T-helper 17 cell (primary cell): ENCODE results near the gene SEMA5A. TPM values are rescaled to one million over a fixed set of nuclear protein-coding genes. Genes with fewer than 3 reads are reported as not detected.

ENCODE experiments used
- ATAC-seq: fragments of 150-1000 bp; cut with Tn5 transposase; 2 replicates; pipeline ENCODE4 v1.10.0; 2021; ENCODE audit warnings: mild to moderate bottlenecking, moderate library complexity
- DNase-seq, 3 donors: peaks; one replicate each; pipeline versions ENCODE4 v3.0.0 to v3.0.0-alpha.2; 2020 to 2021
- H3K9me3 ChIP-seq: one replicate; pipeline ENCODE4 v1.7.0; 2013; ENCODE audit warnings: low read length, mild to moderate bottlenecking; ENCODE audit not compliant: control insufficient read depth, poor library complexity, severe bottlenecking
- H3K27ac Mint-ChIP-seq: one replicate; pipeline ENCODE4 v1.8.0; 2022; ENCODE audit warnings: mild to moderate bottlenecking, moderate library complexity, mixed read lengths
- H3K27me3 Mint-ChIP-seq: one replicate; pipeline ENCODE4 v1.8.0; 2022; ENCODE audit warnings: mixed read lengths
- H3K36me3 Mint-ChIP-seq: one replicate; pipeline ENCODE4 v1.8.0; 2022; ENCODE audit warnings: low read depth, mixed read lengths
- H3K4me1 Mint-ChIP-seq: one replicate; pipeline ENCODE4 v1.8.0; 2022; ENCODE audit warnings: mild to moderate bottlenecking, mixed read lengths
- H3K4me3 Mint-ChIP-seq: one replicate; pipeline ENCODE4 v1.8.0; 2022; ENCODE audit warnings: mild to moderate bottlenecking, moderate library complexity, mixed read lengths
- total RNA-seq, 4 donors: library from RNA in 2 of 4; stranded (reverse) in 2 of 4; gene quantifications; one replicate each; pipeline ENCODE4 v1.2.3 and lab custom pipeline; 2022 to 2026

SEMA5A gene
- total RNA-seq, 2 donors from 2014 or later: 0.75 to 0.94 TPM

DNA sequence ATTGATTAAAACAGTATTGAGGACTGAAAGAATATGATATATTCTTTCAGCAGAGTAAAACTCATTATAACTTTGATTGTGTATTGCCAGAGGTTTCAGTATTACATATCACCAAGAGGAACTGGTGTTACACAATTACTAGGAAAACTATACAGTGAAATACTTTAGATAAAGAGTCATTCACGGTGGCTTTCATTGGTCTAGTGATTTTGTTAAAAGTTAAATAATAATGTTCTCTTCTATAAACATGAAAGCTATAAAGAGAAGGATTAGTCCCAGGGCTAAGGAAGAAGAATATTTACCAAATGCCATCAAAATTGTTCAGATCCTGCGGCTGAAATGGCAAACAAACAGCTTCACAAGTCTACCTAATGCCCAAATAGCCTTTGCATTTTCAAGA, 306.2 kb downstream of the SEMA5A start:
- no peaks in the 10 kb centered on the region for H3K36me3 Mint-ChIP-seq
- H3K4me1 Mint-ChIP-seq: no peaks in the 10 kb centered on the region
- no peaks in the 10 kb centered on the region for H3K27me3 Mint-ChIP-seq
- H3K27ac Mint-ChIP-seq: no peak overlapping the region
- ATAC-seq (no peak), DNase-seq (no peak)
- no peaks in the 10 kb centered on the region for H3K9me3 ChIP-seq
- H3K4me3 Mint-ChIP-seq: no peak overlapping the region

DNA sequence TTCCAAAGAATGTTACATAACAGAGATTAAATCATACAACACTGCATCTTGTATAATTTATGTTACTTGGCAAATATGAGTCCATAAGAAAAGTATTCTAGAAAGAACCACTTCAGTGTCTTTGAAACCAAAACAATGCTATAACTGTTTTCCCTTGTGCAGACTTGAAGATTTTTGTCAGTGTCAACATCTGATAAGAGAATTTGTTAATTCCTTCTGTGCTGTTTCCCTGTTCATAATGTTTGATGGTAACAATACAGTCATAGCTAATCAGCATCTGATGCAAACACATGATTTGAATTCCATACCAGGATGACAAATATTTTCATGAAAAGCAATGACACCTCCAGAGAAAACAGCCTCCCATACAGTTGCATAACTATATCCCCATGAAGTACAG, 306.8 kb downstream of the SEMA5A start:
- no peak for DNase-seq
- Mint-ChIP-seq H3K27me3 (no peaks in the 10 kb centered on the region), H3K36me3 (no peaks in the 10 kb centered on the region), H3K27ac (no peak overlapping the region), H3K4me1 (no peaks in the 10 kb centered on the region), H3K4me3 (no peak overlapping the region)
- no peaks in the 10 kb centered on the region for H3K9me3 ChIP-seq
- no peak for ATAC-seq

DNA sequence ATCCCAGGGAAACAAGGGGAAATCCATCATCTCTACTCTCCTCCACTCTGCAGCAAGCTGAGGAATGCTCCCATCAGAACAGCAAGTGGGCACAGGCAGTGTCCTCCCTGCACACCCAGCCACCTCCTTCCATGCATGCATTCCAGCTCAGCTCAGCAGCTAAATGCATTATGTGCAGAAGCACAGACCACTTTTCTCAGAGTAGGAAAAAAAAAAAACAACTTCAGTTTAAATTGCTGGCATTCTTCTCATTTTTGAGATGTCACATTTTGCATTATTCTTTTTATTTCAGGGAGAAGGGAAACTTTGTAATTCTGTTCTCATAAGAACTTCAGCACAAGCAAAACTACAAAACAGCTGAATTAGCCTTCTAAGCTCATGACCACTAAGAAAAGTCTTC, 312.2 kb downstream of the SEMA5A start:
- no peaks in the 10 kb centered on the region for H3K36me3 Mint-ChIP-seq
- H3K27ac Mint-ChIP-seq: no peak overlapping the region
- DNase-seq (no peak), ATAC-seq (no peak)
- no peaks in the 10 kb centered on the region for H3K4me1 Mint-ChIP-seq
- no peaks in the 10 kb centered on the region for H3K9me3 ChIP-seq
- no peaks in the 10 kb centered on the region for H3K27me3 Mint-ChIP-seq
- no peak overlapping the region for H3K4me3 Mint-ChIP-seq

DNA sequence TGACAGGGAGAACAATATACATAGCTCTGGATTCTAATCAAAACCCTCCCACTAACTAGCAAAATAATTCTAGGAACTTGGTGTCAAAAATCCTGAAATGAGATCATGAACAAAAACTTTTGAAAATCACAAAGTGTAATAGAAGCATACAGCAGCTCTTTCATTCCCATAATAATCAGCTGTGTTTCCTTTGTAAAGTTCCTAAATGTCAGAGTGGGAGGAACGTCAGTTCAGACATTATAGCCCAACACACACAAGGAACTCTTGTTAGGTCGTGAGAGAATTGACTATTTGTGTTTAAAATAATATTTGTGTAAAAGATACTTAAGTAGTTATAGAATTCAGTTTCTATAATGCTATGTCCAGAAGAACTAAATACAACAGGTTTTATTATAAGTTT, 312.8 kb downstream of the SEMA5A start:
- DNase-seq: no peak
- Mint-ChIP-seq H3K4me1 (no peaks in the 10 kb centered on the region), H3K36me3 (no peaks in the 10 kb centered on the region), H3K4me3 (no peak overlapping the region), H3K27me3 (no peaks in the 10 kb centered on the region), H3K27ac (no peak overlapping the region)
- no peaks in the 10 kb centered on the region for H3K9me3 ChIP-seq
- no peak for ATAC-seq

DNA sequence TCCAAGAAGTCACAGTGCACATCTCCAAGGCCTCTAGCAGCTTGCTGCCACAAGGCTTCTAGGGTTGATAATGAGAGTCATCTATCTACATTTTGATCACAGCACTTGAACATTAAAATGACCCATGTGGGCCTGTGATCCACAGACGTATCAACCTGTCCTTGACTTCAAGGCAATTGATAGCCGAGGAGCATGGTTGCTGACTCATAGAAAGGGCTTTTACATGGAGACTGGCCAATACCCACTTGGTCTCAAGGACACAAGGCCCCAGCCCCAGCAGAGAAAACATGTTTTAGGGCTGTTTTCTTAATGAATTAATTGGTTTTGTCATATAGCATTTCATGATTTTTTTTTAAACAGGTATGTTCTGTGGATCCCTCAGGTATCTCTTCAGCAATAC, 314.0 kb downstream of the SEMA5A start:
- H3K9me3 ChIP-seq: no peaks in the 10 kb centered on the region
- H3K4me3 Mint-ChIP-seq: no peak overlapping the region
- no peak overlapping the region for H3K27ac Mint-ChIP-seq
- ATAC-seq (no peak), DNase-seq (no peak)
- no peaks in the 10 kb centered on the region for H3K36me3 Mint-ChIP-seq
- H3K27me3 Mint-ChIP-seq: no peaks in the 10 kb centered on the region
- H3K4me1 Mint-ChIP-seq: no peaks in the 10 kb centered on the region

DNA sequence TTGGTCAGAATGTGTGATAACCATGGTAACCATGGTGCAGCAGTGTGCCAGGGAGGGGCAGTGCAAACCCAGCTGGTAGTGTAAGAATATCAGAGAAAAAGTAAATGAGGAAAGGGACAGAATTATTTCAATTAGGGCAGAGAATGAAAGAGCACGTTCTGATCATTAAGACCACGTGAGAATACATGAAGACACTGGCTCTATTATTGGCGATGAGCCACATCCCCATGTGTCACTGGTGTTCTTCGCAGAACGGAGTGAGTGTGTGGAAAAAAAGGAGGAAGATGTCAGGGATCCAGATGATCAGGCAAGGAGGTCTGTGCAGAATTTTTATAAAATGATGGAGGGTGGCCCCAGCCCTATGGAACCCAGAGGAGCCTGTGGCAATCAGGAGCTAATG, 315.5 kb downstream of the SEMA5A start:
- Mint-ChIP-seq H3K4me1 (no peaks in the 10 kb centered on the region), H3K4me3 (no peak overlapping the region), H3K27me3 (no peaks in the 10 kb centered on the region), H3K36me3 (no peaks in the 10 kb centered on the region), H3K27ac (no peak overlapping the region)
- ATAC-seq (no peak), DNase-seq (no peak)
- no peaks in the 10 kb centered on the region for H3K9me3 ChIP-seq

DNA sequence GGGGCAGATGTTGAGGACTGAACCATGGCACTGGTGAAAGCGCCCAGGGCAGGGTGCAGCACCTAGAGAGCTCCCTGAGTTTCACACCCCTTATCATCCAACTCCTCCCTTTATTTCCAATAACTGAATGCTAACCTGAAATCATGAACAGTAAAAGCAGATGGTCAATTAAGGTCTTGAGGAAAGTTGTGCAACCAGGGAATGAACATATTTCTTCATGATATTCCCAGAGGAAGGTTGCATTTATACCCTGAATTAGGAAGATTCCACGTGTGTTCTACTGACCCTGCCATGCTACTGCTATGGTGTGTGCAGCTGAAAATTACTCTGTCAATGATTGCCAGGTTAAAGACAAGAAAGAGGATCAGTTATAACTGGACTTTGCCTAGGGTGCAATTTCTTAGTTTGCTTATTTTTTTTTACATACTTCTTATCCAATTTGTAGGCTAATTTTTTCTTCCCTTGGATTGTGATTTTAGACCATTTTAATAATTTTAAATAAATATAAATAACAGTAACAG, 319.8 kb downstream of the SEMA5A start:
- Mint-ChIP-seq H3K4me3 (no peak overlapping the region), H3K27me3 (no peaks in the 10 kb centered on the region), H3K4me1 (no peaks in the 10 kb centered on the region), H3K36me3 (no peaks in the 10 kb centered on the region), H3K27ac (no peak overlapping the region)
- DNase-seq: no peak
- H3K9me3 ChIP-seq: no peaks in the 10 kb centered on the region
- ATAC-seq: no peak

DNA sequence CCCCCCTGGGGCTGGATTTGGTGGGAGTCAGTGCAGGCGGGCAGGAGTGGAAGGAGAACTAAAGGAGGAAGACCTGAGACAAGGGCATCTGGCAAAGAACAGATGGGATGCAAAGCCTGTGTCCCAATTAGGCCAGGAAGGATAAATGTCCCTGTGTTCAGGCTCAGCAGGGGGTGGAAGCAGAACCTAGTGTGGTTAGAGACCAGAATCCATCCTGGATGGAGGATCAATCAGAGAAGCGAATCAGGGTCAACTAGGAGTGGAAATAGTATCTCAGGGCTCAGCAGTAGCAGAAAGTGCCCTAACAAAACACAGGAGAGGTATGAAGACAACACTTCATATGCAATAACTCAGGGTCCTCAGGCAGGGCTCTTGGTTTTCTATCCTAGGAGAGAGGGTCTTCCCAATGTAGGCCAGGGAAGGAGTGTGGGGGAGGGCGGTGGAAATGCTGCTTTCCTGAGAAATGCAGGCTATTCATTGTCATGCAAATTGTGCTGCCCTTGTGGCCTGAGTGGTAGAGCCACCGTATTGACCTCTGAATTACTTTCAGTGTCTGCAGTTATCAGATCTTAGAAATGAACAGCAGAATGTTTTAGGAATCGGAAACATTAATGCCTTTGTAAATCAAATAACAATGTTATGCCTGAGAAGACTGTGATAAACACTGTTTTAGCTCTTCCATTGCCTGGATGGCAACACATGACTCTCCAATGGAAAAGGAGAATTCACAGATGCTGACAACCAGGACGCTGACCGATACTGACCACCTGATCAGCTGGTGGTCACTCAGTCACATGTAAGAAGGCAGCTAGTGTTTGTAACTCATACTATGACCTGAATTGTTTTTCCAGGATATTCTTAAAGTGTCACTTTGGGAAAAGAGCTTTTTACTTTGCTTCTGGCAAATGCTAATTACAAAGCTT, 323.6 kb downstream of the SEMA5A start:
- DNase-seq: no peak
- no peaks in the 10 kb centered on the region for H3K36me3 Mint-ChIP-seq
- no peak overlapping the region for H3K27ac Mint-ChIP-seq
- no peaks in the 10 kb centered on the region for H3K4me1 Mint-ChIP-seq
- H3K27me3 Mint-ChIP-seq: no peaks in the 10 kb centered on the region
- ATAC-seq: no peak
- H3K4me3 Mint-ChIP-seq: no peak overlapping the region
- H3K9me3 ChIP-seq: no peaks in the 10 kb centered on the region

DNA sequence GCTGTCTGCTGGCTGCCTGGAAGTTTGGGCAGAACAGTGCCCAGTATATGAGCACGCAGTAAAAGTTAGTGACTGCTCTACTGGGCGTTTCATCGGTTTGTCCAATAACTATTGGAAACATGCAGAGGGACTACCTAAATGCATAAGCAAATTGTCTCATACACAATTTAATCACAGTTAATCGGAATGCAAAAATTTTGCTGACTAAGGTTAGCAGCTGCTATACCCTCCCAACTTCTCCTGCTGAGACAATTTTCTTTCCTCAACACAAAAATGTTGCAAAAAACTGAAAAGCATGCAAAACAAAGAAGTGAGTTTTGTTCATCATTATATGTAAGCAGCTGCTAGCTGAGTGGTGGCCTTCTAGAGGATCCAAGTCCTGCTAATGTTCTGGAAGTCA, 327.5 kb downstream of the SEMA5A start:
- DNase-seq: no peak
- no peak for ATAC-seq
- Mint-ChIP-seq H3K4me1 (no peaks in the 10 kb centered on the region), H3K36me3 (no peaks in the 10 kb centered on the region), H3K27ac (no peak overlapping the region), H3K4me3 (no peak overlapping the region), H3K27me3 (no peaks in the 10 kb centered on the region)
- H3K9me3 ChIP-seq: no peaks in the 10 kb centered on the region

DNA sequence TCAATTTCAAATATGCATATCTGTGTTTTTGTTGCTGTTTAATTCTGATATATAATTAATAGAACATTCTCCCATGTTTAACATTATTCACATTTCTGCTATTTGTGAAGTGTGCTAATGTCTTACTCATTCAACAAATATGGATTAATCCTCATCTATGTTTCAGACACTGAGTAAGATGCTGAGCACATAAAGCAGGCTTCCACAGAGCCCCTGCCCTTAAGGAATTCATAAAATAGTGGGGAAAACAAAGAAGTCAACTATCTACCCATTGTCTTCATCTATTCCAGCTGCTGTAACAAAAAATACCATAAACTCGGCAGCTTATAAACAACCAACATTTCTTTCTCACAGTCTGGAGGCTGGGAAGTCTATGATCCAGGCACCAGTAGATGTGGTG, 333.3 kb downstream of the SEMA5A start:
- H3K4me3 Mint-ChIP-seq: no peak overlapping the region
- no peaks in the 10 kb centered on the region for H3K9me3 ChIP-seq
- no peaks in the 10 kb centered on the region for H3K4me1 Mint-ChIP-seq
- H3K27me3 Mint-ChIP-seq: peaks cover 4% of the 10 kb centered on the region
- DNase-seq (no peak), ATAC-seq (no peak)
- H3K27ac Mint-ChIP-seq: no peak overlapping the region
- no peaks in the 10 kb centered on the region for H3K36me3 Mint-ChIP-seq

DNA sequence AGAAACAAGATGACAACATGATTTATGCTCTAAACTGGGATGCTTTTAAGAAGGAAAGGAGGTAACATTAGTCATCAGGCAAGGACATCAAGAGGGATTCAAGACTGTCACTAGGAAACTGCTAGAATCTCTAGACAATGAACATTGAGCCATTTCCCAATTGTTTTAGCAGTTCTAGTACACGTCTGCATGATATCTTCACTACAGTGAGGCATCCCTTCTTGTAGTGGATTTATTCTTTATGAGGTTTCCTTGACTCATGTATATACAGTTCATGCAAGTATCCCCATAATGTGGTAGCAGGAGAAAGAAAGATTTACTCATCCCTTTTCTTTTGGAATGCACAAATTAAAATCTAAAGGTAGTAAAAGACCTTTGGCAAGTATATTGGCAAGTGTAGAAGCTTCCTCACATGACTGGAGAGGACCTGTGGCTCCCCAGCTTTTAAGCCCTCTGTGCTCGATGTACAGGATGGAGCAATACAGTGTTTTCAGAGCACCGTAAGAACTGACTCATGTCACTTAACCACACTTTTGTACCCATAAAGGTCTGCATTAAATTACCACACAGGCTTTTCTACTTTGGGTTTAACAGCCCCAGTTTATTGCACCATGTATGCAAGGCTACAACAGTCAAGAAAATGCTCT, 335.9 kb downstream of the SEMA5A start:
- H3K9me3 ChIP-seq: no peaks in the 10 kb centered on the region
- Mint-ChIP-seq H3K4me3 (no peak overlapping the region), H3K27me3 (peaks cover 4% of the 10 kb centered on the region), H3K27ac (no peak overlapping the region), H3K36me3 (no peaks in the 10 kb centered on the region), H3K4me1 (no peaks in the 10 kb centered on the region)
- no peak for ATAC-seq
- no peak for DNase-seq

DNA sequence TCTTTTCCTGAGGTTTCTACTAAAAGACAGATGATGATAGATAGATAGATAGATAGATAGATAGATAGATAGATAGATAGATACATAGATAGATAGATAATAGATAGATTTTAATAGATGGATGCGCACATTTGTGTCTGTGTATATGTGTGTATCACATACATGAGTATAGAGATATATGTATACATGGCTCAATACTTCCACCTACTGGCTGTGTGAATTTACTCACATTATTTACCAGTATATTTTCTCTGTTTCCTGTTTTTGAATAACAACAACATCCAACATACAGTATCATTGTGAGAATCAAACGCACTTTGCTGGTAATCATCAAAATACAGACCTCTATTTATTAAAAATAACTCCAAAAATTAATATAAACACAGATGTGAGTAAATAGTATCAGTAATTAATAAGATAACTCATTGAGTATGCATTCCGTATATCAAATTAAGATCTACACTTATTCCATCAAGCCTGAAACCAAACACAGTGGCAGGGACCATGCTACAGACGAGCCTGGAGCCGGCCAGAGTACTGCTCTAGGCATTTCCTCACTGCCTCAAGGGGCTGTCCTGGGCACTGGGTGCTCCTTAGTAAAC, 338.0 kb downstream of the SEMA5A start:
- Mint-ChIP-seq H3K4me1 (no peaks in the 10 kb centered on the region), H3K36me3 (no peaks in the 10 kb centered on the region), H3K27me3 (peaks cover 4% of the 10 kb centered on the region), H3K4me3 (no peak overlapping the region), H3K27ac (no peak overlapping the region)
- ATAC-seq (no peak), DNase-seq (no peak)
- no peaks in the 10 kb centered on the region for H3K9me3 ChIP-seq

DNA sequence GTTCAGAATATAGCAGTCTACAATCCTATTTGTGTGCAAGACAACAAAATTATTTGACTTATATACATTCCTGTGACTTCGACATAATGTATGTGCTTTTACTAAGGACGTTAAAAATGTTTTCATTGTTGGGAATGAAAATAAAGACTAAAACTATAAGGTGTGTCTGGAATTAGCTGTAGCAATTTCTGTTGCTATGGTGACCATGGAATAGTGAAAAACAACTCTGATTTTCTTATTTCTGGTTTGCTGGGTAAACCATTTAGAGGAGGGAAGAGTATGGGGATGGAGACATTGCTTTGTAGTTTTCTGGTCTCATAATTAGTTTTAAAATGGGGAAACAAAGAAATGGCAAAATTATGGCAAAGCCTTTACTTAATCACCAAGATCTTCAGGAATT, 343.2 kb downstream of the SEMA5A start:
- no peaks in the 10 kb centered on the region for H3K9me3 ChIP-seq
- Mint-ChIP-seq H3K4me1 (no peaks in the 10 kb centered on the region), H3K36me3 (no peaks in the 10 kb centered on the region), H3K27me3 (no peaks in the 10 kb centered on the region), H3K4me3 (no peak overlapping the region), H3K27ac (no peak overlapping the region)
- DNase-seq (no peak), ATAC-seq (no peak)
